ENCODE results near the gene TNFRSF14. TPM values are rescaled to one million over a fixed set of nuclear protein-coding genes. Genes with fewer than 3 reads are reported as not detected.

TNFRSF14 gene
- total RNA-seq, 4 donors from 2014 or later = 35.2 to 43.6 (median 38.3) TPM

- intact Hi-C loops (cut with DNase I; ENCODE audit: low total_unique reads) = no loop called here
- WGBS, 2 donors = 84 to 85% methylated on average over 32 to 34 of the region's 34 CpGs
- peak in 1 of 2 donors; percentile 79 for DNase-seq (ENCODE audit: low spot score in 2 of 2)
- TF ChIP-seq CTCF (IDR thresholded peaks at IDR 0.05) = no peak
- TF ChIP-seq POLR2A (IDR thresholded peaks at IDR 0.05) = no peak
- no peak overlapping the region for H3K4me3 ChIP-seq (ENCODE audit: low read depth, poor library complexity, severe bottlenecking)
These were observed 53.3 kb downstream of the TNFRSF14 start for GRCh38 chr1:2609319-2610035.

GRCh38 chr1:2610036-2610959, 54.1 kb downstream of the TNFRSF14 start:
- no peak for TF ChIP-seq CTCF (IDR thresholded peaks at IDR 0.05)
- TF ChIP-seq POLR2A (IDR thresholded peaks at IDR 0.05) = no peak
- DNase-seq (ENCODE audit: low spot score in 2 of 2) = peak in 1 of 2 donors; percentile 83
- 59 to 60% methylated on average over 20 to 21 of the region's 21 CpGs for WGBS, 2 donors
- H3K4me3 ChIP-seq (ENCODE audit: low read depth, poor library complexity, severe bottlenecking) = no peak overlapping the region
- intact Hi-C loops (cut with DNase I; ENCODE audit: low total_unique reads) = no loop called here

- H3K4me3 ChIP-seq (ENCODE audit: low read depth, poor library complexity, severe bottlenecking) = no peak overlapping the region
- 5 to 18% methylated on average over 18 to 24 of the region's 24 CpGs for WGBS, 2 donors
- intact Hi-C loops (cut with DNase I; ENCODE audit: low total_unique reads) = no loop called here
- no peak for DNase-seq (ENCODE audit: low spot score in 2 of 2)
- TF ChIP-seq CTCF (IDR thresholded peaks at IDR 0.05) (no peak), POLR2A (IDR thresholded peaks at IDR 0.05) (no peak)
These were observed 54.9 kb downstream of the TNFRSF14 start for GRCh38 chr1:2611031-2611501.

- no peak for TF ChIP-seq POLR2A (IDR thresholded peaks at IDR 0.05)
- no peak for TF ChIP-seq CTCF (IDR thresholded peaks at IDR 0.05)
- H3K4me3 ChIP-seq (ENCODE audit: low read depth, poor library complexity, severe bottlenecking) = no peak overlapping the region
- no peak for DNase-seq (ENCODE audit: low spot score in 2 of 2)
- 70 to 82% methylated on average over 18 to 19 of the region's 19 CpGs for WGBS, 2 donors
- intact Hi-C loops (cut with DNase I; ENCODE audit: low total_unique reads) = no loop called here
These were observed 55.7 kb downstream of the TNFRSF14 start for GRCh38 chr1:2611621-2612437.

- 77 to 84% methylated on average over 11 of the region's 11 CpGs for WGBS, 2 donors
These were observed 56.6 kb downstream of the TNFRSF14 start for GRCh38 chr1:2612591-2613365.

More at GRCh38 chr1:2612591-2613365, 56.6 kb downstream of the TNFRSF14 start:
- intact Hi-C loops (cut with DNase I; ENCODE audit: low total_unique reads) = no loop called here
- no peak overlapping the region for H3K4me3 ChIP-seq (ENCODE audit: low read depth, poor library complexity, severe bottlenecking)
- DNase-seq (ENCODE audit: low spot score in 2 of 2) = no peak
- TF ChIP-seq CTCF (IDR thresholded peaks at IDR 0.05) = no peak
- TF ChIP-seq POLR2A (IDR thresholded peaks at IDR 0.05) = no peak

All from lower leg skin (tissue), 4 donors.